WI38 (cell line): ENCODE data around the gene SLC9A9.

Experiments
- H3K4me3 ChIP-seq: 2 replicates; pipeline ENCODE4 v1.5.1; 2011; ENCODE audit warnings: low read depth, mild to moderate bottlenecking, control low read depth, low read length
- TF ChIP-seq, protein P1 (sequence below): IDR thresholded peaks from 2 replicates; pipeline ENCODE4 v1.5.1; 2012; ENCODE audit warnings: low read depth, mild to moderate bottlenecking, control low read depth, low read length

Gene SLC9A9

DNA sequence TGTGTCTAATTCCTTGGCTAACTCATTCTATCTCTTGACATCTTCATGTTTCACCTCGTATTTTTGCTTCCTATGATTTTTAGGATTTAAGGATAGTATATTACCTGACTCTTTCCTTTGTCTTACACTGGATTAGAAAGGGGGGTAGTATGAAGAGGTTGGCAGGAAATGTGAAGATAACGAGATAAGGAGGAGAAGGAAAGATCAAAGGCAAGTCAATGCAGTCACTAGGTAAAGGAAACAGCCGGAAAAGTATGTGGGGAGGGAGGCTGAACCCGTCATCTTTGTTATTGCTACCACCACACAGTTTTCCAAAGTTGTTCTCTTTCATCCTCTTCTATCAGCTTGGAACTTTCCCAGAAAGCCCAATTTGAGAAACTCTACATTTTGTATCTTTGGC lies 90.6 kb downstream of the SLC9A9 start:
- TF ChIP-seq, protein P1, sequence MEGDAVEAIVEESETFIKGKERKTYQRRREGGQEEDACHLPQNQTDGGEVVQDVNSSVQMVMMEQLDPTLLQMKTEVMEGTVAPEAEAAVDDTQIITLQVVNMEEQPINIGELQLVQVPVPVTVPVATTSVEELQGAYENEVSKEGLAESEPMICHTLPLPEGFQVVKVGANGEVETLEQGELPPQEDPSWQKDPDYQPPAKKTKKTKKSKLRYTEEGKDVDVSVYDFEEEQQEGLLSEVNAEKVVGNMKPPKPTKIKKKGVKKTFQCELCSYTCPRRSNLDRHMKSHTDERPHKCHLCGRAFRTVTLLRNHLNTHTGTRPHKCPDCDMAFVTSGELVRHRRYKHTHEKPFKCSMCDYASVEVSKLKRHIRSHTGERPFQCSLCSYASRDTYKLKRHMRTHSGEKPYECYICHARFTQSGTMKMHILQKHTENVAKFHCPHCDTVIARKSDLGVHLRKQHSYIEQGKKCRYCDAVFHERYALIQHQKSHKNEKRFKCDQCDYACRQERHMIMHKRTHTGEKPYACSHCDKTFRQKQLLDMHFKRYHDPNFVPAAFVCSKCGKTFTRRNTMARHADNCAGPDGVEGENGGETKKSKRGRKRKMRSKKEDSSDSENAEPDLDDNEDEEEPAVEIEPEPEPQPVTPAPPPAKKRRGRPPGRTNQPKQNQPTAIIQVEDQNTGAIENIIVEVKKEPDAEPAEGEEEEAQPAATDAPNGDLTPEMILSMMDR = no peak
- H3K4me3 ChIP-seq = no peak overlapping the region

DNA sequence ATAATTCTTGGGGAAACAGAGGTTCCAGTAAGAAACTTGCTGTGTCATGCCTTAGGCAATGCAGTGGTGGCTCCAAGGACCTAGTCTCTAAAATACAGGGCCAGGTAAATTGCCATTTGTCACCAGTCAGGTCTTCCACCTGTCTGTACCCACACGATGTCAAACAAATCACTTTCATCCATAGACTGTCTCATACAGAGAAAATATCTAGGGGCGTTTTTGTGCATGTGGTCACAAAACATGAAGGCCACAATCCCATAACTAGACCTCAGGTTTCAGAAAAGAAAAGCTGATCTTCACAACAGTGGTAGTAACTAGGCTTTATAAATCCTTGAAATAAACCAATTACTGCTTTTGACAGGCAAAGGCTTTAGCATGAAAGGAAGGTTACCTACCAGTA lies 92.3 kb downstream of the SLC9A9 start:
- H3K4me3 ChIP-seq = no peak overlapping the region
- TF ChIP-seq, protein P1 = no peak

DNA sequence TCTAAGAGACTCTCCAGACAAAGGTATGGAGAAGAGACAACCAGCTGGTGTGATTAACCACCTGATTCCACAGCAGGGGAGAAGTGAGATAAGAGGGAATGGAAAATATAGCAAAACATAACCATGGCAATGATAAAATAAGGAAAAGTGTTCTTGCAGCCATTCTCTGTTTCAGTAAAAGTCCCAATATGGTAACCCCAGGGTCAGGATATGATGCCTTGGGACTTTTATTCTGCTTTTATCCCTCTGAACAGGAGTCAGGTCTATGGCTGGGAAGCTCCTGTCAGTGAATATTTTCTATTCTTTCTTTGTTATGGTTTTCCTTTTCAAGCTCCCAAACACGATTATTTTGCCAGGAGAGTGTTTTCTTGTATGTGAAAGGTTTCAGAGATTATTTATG lies 94.2 kb downstream of the SLC9A9 start:
- TF ChIP-seq, protein P1 = no peak
- no peak overlapping the region for H3K4me3 ChIP-seq

DNA sequence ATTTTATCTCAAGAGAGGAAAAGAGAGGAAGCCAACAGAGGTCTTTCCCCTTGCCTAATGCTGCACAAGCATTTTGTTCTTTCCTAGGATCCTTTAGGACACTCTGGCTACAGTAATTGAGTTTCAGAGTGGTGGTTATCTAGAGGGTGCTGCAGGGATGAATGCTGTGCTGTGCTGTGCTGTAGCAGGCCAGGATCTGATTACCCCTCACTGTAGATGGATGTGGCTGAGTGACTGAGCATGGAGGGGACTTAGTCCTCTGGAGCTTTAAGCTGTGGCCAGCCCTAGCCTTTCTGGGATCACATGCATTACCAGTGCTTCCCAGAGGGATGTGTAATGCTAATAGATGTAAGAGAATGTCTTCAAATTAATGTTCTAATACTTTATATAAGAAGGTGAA lies 94.8 kb downstream of the SLC9A9 start:
- no peak overlapping the region for H3K4me3 ChIP-seq
- TF ChIP-seq, protein P1 = no peak

DNA sequence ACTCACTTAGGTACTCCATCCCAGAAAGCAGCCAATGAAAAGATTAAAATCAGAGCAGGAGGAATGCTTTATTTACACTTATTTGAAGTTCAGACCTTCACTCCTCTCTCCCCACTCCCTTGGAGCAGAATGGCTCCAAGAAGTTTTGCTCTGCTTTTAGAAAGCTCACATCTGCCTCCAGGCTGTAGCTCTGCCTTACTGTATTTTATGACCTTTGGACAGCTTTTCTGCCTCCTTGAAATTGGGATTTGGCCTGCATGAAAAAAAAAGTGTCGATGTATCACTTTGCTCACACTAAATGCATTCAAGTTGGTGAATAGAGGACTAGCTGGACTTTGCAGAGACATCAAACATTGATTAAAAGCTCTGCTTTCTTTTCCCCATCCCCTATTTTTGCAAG lies 95.3 kb downstream of the SLC9A9 start:
- no peak overlapping the region for H3K4me3 ChIP-seq
- TF ChIP-seq, protein P1 = no peak

DNA sequence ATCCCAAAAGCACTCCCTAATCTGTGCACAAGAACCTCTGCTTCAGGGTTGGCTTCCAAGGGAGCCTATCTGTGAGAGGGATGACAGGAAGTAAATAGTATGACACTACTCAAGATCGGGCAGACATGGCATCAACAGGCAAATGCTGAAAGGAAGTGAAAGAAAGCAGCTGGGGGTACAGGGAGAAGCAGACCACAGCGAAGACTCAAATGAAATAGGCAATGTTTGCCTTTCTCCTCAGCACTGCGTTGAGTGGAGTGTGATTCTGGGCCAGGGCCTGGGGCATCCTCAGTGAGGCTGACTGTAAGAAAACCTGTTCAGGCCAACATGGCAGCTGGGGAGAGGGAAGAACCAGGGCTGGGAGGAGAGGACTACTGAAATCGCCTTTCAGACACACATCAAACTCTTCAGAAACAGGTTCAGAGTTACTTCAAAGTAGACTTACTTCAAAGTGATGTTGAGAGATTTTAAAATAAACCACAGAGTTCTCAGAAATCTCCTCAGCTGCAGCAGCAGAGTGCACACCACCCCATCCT lies 96.6 kb downstream of the SLC9A9 start:
- TF ChIP-seq, protein P1 = no peak

DNA sequence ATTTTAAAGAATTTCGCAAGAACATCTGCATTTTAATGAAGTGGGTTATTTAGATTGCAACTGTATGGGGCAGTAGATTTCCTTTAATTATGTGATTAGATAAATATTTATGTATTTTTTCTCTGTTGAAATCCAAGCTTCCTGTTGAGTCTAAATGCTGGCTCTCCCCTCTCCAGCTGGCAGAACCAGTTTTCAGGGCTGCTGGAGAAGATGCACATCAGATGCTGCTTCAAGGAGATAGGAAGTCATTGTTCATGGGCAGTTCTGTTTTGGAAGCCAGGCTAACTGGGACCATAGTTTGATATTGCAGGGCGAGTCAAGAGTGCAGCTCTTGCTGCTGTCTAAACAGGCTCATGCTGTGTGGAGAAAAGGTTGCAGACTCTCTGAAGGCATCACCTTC lies 97.4 kb downstream of the SLC9A9 start:
- H3K4me3 ChIP-seq = no peak overlapping the region
- TF ChIP-seq, protein P1 = no peak

More for the DNA sequence above, 96.6 kb downstream of the SLC9A9 start:
- no peak overlapping the region for H3K4me3 ChIP-seq
